Superior temporal gyrus (tissue), 1 donor: ENCODE data around the gene WEE1.
A peak's percentile ranks its signal among the peaks of the same experiment; 100 is the strongest.
"Not testable (repeated sequence)": the region's sequence is repeated elsewhere in the genome, so short reads cannot be mapped to it uniquely, and the experiment has no call there.

Experiments
- DNase-seq: peaks from one replicate; pipeline ENCODE4 v3.0.0-alpha.2; 2016; ENCODE audit errors: extremely low spot score

The WEE1 gene

DNA sequence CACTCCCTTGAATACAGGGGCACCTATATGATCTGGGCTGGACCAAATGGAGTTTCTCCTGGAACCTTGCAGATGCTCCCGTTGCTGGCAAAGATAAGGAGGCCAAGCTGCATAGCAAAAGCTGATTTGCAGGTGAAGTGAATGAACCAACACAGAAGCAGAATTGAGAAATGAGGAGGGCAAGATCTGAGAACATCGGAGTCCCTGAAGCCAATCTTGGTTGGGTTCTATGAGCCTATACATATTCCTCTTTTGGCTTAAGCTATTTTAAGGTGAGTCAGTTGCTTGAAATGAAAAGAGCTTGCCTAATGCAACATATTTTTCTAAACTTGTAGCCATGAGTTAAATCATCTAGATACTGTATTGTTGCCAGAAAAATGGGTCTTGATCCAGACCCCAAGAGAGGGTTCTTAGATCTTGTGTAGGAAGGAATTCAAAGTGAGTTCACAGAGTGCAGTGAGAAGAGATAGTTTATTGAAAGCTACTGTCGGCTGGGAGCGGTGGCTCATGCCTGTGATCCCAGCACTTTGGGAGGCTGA, 23.5 kb downstream of the WEE1 start:
- no peak for DNase-seq

DNA sequence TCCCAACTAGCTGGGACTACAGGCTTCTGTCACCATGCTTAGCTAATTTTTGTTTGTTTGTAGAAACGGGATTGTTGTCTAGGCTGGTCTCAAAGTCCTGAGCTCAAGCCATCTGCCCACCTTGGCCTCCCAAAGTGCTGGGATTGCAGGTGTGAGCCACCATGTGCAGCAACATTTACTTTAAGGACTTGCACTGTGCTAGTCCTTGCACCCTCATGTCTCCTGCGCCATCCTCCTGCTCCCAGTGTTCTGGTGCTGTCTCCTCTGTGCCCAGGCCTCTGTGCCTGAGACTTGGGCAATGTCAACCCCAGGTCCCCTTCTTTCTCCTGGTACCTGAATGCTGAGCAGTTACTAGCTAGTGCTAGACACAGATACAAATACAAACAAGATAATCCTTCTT, 26.7 kb downstream of the WEE1 start:
- DNase-seq, result no peak

DNA sequence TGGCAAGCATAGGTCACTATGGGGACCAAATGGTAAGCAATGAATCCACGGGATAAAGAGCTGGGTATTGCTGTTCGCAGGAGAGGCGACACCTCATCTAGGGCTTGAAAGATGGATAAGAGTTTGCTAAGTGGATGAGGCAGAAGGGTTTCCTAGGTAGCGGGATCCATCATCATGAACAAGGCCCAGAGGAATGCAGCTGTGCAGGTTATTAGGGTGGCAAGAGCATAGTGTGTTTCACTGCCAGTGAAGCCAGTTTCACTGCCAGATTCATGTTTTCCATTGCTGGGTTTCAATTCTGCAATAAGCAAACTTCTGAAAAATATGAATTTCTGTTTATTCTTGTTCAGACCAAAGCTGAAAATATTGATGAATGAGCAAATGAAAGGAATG, 27.2 kb downstream of the WEE1 start:
- DNase-seq, result no peak

DNA sequence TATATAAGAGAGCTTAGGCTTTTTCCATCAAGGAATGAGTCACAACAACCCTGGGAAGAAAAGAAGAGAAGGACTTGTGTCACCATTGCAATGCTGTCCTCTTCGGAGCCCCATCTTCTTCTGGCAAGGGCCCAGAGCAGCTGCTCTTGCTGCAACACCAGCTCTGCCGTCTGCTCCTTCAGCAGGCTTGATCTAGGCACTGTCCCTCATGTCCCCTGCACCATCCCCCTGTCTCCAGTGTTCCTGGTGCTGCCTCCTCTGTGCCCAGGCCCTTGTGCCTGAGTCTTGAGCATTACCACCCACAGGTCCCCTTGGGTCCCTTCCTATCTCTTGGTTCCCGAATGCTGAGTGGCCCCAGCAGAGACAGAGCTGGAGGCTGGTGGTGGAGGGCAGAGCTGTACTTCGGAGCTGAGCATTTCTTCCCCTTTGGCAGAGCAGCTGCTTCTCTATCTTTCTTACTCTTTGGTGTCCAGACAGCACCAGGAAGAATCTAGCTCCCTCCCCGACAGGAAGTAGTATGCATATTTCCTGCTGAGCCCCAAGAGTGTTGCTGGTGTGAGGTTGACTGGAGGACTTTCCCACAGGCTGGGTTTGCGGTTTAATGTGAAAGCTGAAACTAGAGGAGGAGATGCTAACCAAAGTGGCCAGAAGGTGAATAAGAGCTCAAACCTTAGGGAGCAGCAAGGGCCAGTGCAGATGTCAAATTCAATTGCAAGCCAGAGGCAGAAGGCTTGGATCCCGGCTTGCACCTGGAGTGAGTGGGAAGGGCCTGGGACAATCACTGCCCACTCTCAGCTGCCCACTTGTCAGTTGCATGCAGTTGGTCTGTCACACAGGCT, 27.8 kb downstream of the WEE1 start:
- DNase-seq, result no peak

DNA sequence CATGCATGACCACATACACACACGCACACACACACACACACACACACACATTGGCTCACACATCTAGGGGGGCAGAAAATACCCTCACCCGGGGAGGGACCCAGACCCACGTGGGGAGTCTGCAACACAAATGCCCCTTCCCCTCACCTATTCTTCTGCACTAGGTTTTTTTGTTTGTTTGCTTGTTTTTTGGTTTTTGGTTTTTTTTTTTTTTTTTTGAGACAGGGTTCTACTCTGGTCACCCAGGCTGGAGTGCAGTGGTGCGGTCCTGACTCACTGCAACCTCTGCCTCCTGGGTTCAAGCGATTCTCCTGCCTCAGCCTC, 28.4 kb downstream of the WEE1 start:
- no peak for DNase-seq

DNA sequence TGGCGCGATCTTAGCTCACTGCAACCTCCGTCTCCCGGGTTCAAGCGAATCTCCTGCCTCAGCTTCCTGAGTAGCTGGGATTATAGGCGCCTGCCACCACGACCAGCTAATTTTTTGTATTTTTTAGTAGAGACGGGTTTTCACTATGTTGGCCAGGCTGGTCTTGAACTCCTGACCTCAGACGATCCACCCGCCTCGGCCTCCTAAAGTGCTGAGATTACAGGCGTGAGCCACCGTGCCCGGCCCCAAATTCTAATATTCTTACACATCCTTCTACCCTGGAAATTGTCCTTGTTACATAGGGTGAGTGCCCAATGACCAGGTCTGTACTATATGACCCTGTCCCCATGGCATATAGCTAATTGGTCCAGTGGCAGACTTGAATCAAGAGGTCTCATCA, 29.7 kb downstream of the WEE1 start:
- not testable (repeated sequence) for DNase-seq

DNA sequence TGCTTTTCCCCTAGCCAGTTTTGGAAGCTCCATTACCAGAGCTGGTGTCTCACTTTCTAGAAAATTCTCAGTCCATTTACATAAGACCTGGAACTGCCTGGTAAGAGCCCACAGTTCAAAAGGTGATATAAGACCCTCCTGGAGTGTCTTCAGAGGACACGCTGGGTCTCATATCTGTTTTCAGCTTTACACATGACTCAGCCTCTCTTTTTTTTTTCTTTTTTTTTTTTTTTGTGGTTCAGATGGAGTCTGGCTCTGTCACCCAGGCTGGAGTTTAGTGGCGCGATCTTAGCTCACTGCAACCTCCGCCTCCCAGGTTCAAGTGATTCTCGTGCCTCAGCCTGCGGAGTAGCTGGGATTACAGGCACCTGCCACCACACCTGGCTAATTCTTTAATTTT, 30.7 kb downstream of the WEE1 start:
- DNase-seq, result no peak

DNA sequence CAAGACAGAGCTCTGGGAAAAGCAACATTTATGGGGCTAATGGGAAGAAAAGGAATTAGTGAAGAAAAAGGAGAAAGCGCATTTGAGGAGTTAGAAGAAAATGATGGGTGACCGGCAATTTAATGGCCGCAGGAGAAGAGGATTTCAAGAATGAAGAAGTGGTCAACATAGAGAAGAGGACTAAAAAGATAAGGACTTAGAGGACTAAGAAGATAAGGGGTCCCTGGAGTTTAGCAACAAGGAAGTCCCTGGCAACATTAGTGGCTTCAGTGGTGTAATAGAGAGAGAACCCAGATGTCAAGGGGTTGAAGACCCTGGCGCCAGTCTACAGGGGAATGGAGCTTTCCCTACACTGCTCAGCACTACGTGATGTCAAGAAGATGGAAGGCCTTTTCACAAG, 32.3 kb downstream of the WEE1 start:
- DNase-seq, result no peak

DNA sequence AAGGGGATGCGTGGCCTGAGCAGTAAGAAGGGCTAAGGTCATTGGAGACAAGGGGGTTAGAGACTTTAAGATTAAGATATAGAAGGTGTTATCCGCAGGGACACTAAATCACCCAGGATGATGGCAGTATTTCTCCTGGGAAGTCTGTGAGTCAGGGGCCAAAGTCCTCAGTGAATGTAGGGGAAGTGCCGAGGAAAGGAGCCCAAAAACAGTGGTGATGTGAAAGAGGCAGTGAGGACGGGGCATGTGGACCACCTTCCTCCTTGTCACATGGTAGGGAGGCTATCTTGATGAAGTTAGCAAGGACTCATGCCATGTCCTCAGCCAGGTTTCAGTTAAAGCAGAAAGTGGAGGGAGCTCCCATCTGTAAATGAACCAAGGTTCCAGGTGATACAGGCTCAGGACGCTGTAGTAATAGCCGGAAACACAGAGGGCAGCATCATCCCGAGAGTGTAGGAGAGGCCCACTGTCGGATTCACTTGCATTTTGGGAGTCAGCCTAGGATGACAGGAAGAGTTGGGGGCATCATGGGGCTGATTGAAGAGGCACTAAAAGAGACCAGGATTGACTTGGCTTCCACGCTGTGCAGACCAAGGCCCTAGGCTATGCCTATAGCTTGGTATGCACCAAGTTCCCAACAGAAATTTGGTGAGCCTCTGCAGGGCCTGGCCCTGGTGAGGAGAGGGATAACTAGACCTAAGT, 33.5 kb downstream of the WEE1 start:
- no peak for DNase-seq

DNA sequence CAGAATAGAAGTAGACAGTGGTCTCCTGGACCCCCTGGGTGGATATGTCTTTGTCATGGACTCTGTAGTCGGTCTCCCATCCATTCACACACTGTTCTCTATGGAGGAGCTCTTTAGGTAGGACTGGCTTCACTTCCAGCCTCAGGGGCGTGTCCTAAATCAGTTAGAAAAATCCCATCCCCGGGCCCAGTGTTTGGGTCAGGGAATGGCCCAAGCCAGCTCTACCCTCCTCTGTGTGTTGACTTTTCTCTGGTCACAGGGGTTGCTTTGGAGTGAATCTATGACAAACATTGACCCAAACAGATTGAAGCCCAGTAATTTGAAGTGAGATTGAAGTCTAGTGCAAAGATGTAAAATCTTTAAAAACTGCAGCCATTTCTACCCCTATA, 34.0 kb downstream of the WEE1 start:
- no peak for DNase-seq

DNA sequence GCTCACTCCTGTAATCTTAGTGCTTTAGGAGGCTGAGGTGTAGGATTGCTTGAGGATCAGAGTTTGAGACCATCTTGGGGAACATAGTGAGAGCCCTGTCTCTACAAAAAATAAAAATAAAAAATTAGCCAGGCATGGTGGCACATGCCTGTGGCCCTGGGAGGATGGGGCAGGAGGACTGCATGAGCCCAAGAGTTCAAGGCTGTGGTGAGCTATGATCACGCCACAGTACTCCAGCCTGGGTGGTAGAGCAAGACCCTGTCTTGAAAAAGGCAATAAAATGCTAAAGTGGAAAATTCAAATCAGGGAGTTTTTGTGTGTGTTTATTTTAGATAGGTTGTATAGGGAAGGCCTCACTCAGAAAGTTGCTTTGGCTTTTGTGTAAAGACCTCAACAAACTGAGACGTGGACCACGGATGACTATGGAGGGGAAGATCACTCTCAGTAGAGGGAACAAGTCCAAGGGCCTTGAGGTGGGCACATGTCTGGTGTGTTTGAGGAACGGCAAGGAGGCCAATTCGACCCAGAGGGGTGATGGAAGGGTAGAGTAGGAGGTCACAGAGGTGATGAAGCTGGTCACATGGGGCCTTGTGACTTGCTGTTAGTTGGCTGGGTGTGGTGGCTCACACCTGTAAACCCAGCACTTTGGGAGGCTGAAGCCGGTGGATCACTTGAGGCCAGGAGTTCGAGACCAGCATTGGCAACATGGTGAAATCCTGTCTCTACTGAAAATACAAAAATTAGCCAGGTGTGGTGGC, 35.7 kb downstream of the WEE1 start:
- DNase-seq, result no peak

DNA sequence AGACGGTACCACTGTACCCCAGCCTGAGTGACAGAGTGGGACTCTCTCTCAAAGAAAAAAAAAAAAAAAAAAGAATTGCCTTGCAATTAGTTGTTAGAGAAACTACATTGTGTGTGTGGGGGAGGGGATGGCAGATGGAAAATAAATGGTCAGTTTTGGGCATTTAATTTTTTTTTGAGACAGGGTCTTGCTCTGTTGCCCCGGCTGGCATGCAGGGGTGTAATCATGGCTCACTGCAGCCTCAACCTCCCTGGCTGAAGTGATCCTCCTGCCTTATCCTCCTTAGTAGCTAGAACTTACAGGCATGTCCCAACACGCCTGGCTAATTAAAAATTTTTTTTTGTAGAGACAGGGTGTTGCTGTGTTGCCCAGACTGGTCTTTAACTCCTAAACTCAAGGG, 36.4 kb downstream of the WEE1 start:
- DNase-seq, result no peak

DNA sequence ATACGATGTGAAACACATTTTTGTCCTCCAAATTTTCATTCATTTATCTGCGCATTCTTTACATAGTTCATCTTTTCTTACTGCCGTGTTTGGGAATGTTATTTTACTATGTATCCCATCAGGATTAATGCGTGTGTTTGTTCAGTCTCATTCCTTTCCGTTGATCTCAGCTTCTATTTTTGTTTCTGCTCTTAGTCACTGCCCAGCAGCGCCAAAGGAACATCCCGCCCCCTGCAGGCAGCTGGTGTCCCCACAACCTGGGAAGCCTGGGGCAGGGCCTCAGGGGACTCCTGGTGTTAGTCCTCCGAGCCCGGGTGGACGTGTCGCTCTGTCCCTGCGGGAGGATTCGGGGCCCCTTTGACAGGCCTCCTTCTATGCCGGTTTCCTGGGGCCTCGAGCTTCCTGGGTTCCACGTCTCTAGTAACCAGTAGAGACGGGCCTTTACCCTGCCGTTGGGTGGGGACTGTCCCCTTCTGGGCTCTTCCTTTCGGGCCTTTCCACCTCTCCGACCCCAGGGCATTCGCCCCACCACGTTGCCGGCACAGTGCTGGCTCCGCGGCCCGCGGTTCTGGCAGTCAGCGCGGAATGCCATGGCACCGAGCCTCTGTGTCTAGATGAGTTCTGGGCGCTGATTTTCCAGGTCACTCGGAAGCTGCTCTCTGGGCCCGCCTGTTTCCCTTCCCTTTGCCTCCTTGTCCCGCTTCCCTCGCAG, 39.8 kb downstream of the WEE1 start:
- DNase-seq, result peak; percentile 98

DNA sequence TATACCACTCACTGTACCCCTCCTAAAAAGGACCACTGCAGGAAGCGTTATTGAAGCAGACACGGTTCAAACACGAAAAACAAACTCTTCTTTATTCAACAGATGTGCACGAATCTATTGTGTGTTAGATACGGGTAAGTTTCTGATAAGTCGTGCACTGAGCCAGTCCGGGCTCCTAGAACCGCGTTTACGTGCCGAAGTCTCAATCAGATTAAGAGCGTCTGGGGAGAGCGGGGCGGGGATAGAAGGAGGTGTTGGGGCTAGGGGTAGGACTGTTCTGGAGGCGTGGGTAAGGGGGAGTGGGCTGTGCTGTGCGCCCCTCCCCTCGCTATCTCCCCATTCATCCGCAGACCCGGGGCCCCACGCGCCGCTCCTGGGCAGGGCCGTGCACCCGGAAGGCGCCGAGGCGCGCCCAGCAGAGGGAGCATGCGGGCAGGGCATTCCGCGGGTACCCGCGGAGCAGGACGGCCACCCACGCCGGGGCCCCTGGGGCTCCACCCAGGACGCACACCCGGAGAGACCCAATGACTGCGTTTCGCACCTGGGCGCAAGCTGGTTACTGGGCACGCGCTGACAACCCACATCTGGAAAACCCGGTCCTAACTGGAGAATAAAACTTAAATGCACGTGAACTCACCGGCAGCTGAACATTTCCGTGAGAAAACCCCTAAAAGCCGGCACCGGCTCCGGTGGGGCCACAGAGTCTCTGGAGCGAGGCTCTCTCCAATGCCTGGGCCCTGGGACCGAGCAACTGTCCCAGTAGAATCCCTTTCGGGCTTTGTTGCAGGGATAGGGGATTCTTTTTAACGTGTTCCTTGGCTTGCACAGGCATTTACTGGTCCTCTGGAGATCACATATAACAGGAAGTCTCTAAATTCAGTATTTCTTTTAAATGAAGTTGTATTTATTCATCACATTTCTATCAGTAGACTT, 40.6 kb downstream of the WEE1 start:
- peak; percentile 80 for DNase-seq

DNA sequence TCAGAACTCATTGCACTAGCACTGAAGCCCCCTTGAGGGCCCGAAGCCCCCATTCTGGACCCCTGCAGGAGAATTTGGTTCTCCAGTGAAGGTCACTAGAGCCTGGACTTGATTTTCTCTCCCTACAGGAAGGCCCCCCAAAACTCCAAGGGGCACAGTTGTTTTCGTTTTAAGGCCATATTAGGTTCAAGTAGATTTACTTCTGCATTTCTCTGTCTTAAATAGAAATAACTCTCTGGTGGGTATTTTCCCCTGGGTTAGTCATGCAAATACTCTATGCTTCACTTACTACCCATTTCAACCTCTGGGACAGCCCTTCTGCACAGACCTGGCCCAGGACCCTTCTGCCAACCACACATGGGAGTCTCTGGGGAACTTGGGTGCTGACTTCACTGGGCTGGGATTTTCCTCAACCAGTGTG, 41.6 kb downstream of the WEE1 start:
- DNase-seq, result no peak

DNA sequence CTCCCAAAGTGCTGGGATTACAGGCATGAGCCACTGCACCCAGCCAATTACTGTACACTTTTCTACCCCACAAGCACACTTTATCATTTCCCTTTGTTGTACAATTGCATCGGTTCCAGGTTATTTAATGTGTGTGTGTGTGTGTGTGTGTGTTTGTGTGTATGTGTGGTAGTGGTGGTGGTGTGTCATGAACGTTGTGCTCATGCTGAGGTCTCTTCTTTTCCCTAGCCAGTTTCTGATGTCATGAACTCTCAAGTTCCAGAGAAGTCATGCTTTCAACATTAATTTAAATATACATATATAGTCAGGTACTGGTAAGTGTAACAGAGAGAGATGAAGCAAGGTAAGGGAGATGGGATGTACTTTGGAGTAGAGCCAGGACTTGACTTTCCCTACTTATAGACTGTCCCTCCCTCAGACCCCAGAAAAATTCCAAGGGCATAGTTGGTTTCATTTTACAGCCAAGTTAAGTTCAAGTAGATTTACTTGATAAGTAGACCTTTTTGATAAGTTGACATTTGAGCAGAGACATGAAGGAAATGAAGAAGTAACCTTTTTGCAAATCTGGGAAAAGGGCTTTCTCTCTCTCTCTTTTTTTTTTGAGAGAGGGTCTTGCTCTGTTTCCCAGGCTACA, 42.7 kb downstream of the WEE1 start:
- DNase-seq, result no peak

DNA sequence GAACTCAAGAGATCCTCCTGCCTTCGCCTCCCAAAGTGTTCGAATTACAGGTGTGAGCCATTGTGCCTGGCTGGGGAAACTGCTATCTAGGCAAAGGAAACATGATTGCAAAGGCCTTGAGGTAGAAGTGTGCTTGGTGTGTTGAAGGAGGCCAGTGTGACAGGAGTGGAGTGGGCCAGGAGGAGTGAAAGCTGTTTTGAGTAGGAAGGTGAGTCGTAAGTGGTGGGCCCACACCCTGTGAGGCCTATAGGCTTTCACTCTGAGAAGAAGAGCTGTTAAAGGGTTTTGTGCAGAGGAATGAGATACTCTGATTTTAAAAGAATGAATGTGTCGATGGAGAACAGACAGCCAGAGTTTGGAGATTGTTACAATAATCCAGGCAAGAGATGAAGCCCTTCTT, 43.4 kb downstream of the WEE1 start:
- DNase-seq, result no peak

DNA sequence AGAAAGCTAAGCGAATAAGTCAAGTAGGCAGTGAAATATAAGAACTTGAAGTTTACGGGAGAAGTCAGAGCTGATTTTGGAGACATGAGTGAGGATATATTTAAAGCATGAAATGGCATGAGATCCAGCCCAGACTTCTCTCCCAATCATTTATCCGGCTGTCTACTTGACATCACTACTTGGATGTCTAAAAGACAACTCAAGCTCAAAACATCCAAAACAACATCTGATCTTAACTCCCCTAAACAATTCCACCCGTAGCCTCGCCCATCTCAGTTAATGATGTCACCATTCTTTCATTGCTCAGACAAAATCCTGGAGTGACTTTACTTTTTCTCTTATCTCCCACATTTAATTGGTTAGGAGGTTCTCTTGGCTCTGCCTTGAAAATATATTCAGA, 44.5 kb downstream of the WEE1 start:
- DNase-seq, result no peak

DNA sequence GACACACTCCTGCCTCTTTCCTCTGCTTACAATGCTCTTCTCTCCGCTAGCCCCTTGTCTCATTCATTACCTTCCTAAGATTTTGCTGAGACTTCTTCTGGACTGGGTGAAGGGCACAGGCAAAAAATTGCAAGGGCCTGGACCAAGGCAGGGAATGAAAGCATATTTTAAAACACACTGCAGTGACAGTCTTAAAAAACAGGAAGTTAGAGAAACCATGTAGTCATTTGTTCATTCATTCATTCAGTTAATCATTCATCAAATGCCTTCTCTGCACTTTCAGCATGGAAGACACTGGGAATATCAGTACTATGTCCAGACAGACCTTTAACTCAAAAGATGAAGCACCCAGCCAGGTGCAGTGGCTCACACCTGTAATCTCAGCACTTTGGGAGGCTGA, 45.5 kb downstream of the WEE1 start:
- no peak for DNase-seq

DNA sequence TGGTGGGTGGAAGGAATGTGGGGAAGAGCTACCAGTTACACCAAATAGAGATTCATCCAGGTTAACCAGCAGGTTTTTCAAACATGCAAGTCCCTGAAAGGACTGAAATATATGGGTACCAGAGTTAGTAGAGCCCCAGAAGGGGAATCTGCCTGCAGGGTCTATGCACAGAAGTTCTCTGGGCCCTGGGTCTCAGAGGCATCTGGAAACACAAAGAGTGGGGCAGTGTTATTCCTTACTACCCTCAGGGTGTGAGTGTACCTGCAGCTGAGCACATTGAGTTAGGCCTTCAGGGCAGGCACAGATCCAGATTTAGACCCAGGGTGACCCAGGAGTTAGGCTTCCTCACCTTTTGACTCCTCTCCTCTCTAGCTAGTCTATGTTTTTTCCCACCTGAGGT, 46.5 kb downstream of the WEE1 start:
- no peak for DNase-seq
